Thyroid gland (tissue), 4 donors: ENCODE data around the gene GHDC.

Experiments used
- POLR2A ChIP-seq, 2 donors: fragments of 450-650 bp; IDR thresholded peaks; one replicate each; pipeline ENCODE4 v1.6.1; 2017; ENCODE audit warnings: antibody characterized with exemption in 2 of 2, mild to moderate bottlenecking in 2 of 2, moderate library complexity in 1 of 2
- TF ChIP-seq, protein P1 (sequence below), 6 experiments: fragments of 200-600 bp in 3 of 6; fragments of 450-650 bp in 3 of 6; sonication (generic) in 3 of 6; IDR thresholded peaks; one replicate each; pipeline ENCODE4 v1.5.1; 2016 to 2019; ENCODE audit warnings: antibody characterized with exemption in 6 of 6, mild to moderate bottlenecking in 2 of 6, inconsistent platforms in 1 of 6, moderate library complexity in 1 of 6

DNA sequence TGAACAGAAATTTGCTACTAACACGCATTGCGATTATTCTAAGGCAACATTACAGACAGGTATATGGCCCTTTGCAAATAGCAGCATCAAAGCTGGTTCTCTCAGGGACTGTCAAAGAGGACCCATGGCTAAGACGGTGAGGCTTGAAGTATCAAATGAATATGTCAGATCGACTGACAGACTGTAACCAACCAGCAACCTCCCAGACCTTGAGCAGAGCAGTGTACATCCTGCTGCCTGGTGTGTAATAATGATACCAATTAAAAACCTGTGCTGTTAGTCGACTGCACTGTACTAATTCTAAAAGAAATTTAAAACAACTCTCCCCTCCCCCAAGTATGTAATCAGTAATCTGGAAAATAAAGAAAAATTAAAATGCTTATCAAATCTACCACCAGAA is 35.9 kb upstream of the GHDC start:
- TF ChIP-seq, protein P1, sequence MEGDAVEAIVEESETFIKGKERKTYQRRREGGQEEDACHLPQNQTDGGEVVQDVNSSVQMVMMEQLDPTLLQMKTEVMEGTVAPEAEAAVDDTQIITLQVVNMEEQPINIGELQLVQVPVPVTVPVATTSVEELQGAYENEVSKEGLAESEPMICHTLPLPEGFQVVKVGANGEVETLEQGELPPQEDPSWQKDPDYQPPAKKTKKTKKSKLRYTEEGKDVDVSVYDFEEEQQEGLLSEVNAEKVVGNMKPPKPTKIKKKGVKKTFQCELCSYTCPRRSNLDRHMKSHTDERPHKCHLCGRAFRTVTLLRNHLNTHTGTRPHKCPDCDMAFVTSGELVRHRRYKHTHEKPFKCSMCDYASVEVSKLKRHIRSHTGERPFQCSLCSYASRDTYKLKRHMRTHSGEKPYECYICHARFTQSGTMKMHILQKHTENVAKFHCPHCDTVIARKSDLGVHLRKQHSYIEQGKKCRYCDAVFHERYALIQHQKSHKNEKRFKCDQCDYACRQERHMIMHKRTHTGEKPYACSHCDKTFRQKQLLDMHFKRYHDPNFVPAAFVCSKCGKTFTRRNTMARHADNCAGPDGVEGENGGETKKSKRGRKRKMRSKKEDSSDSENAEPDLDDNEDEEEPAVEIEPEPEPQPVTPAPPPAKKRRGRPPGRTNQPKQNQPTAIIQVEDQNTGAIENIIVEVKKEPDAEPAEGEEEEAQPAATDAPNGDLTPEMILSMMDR (IDR thresholded peaks at IDR 0.05): no peak
- no peak for TF ChIP-seq POLR2A (IDR thresholded peaks at IDR 0.05)
